Breast epithelium (tissue), 3 donors: ENCODE measurements around the gene MAML3.

ENCODE experiments used
- POLR2A ChIP-seq: fragments of 450-650 bp; IDR thresholded peaks from one replicate; pipeline ENCODE4 v1.6.1; 2016; ENCODE audit warnings: antibody characterized with exemption, mild to moderate bottlenecking, moderate library complexity
- TF ChIP-seq, protein P1 (sequence below), 3 donors: fragments of 450-650 bp; IDR thresholded peaks; one replicate each; pipeline ENCODE4 v1.5.1; 2016 to 2017; ENCODE audit warnings: antibody characterized with exemption in 3 of 3, mild to moderate bottlenecking in 3 of 3, moderate library complexity in 3 of 3

DNA sequence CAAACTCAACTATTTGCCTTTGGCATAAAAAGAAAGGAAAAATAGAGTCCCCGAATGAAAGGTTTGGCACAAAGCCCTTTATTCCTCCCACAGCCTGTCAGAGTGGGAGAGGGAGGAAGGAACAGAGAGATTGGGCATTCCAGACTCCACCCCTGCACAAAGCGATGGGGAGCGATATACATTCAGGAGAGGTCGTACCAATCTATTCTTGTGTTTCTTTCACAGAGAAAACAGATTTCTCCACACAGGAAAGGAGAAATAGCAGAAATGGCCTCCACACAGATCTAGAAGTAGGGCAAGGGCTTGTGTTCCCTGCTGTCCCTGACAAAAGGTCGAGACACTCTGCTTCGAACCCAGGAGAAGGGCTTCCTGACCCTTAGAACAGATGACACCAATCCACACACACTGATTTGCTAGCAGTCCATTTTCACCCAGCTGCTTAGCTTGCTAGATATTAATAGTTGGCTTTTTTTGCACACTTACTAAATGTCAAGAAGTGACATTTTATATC is 197.4 kb downstream of the MAML3 start:
- TF ChIP-seq, protein P1, sequence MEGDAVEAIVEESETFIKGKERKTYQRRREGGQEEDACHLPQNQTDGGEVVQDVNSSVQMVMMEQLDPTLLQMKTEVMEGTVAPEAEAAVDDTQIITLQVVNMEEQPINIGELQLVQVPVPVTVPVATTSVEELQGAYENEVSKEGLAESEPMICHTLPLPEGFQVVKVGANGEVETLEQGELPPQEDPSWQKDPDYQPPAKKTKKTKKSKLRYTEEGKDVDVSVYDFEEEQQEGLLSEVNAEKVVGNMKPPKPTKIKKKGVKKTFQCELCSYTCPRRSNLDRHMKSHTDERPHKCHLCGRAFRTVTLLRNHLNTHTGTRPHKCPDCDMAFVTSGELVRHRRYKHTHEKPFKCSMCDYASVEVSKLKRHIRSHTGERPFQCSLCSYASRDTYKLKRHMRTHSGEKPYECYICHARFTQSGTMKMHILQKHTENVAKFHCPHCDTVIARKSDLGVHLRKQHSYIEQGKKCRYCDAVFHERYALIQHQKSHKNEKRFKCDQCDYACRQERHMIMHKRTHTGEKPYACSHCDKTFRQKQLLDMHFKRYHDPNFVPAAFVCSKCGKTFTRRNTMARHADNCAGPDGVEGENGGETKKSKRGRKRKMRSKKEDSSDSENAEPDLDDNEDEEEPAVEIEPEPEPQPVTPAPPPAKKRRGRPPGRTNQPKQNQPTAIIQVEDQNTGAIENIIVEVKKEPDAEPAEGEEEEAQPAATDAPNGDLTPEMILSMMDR (IDR thresholded peaks at IDR 0.05): no peak
- TF ChIP-seq POLR2A: no peak
